Activated naive CD8-positive, alpha-beta T cell treated with anti-CD3 and anti-CD28 coated beads, Interleukin-2, amount 50 U/mL, for 16 hours (primary cell): ENCODE measurements around the gene C10orf105.

Experiments used
- DNase-seq: peaks from one replicate; pipeline ENCODE4 v3.0.0-alpha.2; 2020; ENCODE audit warnings: low read depth, low spot score

C10orf105 gene

DNA sequence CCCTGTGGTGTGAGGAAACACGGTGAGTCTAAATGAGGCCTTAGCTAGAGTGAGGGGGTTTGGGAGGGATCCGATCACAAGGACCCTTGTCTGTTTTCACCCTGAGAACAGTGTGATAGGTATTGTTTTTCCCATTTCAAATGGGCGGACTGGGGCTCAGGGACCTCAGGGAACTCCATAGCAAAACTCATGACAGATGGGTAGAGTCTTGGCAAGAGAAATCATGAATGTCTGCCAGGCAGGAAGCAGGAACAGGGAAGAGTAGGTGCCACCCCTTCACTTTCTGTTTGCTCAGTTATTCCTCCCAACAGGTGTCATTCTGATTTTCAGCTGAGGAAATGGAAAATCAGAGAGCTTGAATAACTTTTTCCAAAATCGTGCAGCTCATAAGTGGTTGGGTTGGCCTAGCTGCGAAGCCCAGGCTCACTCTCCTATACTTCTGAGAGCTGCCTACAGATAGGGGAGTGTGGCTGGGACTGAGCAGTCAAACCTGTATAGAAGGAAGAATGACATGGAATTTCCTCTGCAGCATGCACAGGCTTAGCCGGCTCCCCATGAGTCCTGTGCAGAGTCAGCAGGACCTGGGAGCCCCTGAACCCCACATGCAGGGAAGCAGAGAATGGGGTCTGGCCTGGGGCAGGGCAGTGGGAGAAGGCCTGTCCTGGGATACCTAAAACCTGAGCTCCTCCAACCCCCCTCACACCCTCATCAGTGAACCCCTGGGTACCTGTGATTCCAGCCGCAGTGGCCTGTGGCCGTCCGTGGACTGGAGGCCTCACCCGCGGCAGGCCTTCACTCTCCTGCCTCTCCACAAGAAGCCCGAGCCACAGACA is 17.6 kb upstream of the C10orf105 start:
- DNase-seq, result no peak

DNA sequence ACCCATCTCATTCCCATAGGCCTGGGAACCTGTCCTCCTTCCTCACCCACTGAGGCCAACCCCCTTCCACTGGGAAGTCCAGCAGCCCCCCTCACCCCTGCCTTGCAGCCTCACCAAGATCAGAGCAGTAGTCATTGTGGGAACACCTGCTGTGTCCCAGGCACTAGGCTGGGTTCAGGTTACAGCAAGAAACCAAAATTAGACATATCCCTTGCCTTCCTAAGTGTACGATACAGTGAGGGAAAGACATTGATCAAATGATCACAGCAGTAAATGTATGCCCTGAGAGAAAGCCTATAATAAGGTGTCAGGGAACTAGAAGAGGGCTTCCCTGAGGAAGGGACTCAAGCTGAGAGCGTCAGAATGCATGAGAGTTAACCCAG is 17.0 kb upstream of the C10orf105 start:
- no peak for DNase-seq

DNA sequence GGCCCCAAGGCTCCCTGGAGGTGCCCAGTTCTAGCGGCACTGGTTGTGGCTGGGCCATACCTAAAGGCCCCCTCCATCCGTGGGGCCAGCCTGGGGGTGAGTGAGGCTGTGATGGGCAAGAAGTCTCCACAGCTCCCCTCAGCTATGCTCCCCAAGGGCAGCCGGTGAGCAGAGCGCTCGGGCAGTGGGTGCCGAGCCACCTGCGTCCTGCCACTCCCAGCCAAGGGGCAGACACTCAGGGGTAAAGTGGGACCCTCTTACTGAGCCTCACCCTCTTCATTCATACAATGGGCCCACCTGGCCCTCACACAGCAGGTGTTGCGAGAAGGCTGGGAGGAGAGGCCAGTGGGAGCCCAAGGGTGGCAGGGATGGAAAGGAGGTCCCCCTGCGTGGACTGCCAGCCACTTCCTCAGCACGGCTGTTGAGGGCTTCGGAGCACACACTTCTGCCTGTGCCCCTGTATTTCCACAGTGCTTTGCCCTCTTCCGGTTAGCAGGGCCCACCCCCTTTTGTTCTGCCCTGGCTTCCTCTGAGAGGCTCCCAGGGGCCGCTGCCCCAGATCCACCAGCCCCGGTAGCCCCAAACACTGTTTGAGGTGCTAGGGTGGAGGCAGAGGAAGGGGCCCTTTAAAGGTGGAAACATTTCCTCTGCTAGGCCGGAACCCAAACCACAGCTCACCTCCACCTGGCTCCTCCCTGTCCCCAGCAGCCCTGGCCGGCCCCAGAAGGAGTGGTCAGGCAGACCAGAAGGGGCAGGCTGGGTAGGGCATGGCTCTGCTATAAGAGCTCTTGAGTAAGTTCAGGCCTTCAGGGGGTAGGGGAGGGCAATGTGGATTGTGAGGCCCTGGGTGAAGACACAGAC is 16.4 kb upstream of the C10orf105 start:
- DNase-seq, result no peak

DNA sequence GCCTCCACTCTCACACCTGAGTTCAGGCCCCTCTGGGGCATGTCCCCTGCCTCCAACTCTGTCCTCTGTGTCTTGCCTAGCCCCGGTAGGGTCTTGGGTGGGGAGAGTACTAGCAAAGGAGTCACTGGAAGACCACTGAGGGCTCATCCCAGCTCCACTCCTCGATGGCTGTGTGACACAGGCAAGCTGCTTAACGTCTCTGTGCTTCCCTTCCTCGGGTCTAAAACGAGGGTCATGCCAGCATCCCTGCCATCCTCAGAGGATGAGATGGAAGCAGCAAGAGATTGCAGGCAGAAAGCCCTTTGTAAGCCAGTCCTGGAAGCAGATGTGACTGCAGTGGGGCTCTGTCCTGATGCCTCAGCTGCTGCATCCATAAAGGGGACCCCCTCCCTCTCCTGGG is 15.2 kb upstream of the C10orf105 start:
- no peak for DNase-seq

DNA sequence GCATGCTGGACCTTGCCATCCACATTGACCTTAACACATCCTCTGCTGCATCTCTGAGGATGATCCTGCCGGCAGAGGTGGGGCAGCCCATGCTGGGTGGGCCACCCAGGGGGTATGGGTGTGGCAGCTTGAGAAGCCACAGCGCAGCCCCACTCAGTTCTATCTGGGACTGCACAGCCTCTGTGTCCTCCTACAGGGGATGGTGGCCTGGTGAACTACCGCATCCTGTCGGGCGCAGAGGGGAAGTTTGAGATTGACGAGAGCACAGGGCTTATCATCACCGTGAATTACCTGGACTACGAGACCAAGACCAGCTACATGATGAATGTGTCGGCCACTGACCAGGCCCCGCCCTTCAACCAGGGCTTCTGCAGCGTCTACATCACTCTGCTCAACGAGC is 12.2 kb upstream of the C10orf105 start:
- DNase-seq, result no peak

DNA sequence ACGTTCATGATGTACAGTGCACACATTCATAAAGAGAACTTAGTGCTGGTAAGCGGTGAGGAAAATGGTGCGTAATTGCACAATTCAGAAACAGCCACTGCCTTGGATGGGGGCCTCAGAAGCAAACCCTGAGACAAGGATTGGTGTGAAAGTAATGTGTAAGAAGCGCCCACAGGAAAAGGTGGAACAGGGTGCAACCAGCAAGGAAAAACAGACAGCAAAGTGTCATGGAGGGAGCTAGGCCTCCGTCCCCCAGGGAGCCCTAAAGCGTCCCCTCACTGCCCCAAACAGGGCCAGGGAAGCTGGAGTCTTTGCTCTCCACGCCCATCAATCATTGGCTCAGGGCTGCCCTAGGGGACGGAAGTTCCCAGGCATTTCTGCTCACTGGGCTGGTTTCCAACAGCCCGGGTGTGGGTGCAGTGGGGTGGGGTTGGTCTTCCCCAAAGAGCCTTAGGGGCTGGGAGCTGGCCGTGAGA is 9.6 kb upstream of the C10orf105 start:
- DNase-seq, result no peak

DNA sequence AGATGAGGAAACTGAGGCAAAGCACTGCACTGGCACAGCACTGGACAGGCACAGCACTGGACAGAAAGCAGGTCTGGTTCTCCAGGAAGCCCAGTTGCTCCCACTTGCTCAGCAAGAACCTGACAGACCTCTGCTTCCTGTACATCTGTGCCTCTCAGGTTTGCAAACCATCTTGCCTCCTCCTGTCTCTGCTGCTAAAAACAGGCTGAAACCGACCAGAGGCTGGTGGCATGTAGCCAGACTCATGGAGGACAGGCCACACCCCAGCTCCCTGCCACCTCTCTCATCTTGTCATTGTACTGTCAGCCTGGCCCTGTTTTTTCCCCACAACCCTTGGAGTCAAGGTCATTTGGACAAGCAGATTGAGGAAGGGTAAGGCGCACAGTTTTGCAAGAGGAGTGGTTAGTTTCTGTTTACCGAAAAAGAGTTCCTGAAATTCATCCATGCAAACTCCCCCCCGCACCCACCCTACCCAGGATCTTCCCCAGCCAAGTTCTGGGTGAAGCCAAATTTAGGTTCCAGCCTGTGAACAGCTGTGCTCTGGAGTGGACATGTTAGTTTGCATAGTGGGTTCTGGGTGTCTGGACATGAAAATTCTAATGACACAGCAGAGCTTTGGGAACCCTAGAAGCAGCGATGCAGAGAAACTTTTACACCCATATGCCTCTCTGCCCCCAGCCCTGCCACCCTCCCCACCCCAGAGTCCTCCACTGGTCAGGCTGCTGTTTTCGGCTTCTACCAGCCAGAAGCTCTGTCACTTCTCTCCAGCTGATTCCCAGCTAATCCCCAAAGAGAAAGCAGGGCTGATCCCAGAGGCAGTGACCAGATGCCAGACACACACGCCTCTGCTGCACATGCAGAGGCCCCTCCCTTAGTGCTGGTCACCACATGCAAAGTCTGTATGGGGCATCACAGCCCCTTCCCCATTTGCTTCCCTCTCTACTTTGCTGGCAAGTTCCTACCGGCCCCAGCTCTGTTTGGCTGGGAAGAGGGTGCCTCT is 8.5 kb upstream of the C10orf105 start:
- no peak for DNase-seq

DNA sequence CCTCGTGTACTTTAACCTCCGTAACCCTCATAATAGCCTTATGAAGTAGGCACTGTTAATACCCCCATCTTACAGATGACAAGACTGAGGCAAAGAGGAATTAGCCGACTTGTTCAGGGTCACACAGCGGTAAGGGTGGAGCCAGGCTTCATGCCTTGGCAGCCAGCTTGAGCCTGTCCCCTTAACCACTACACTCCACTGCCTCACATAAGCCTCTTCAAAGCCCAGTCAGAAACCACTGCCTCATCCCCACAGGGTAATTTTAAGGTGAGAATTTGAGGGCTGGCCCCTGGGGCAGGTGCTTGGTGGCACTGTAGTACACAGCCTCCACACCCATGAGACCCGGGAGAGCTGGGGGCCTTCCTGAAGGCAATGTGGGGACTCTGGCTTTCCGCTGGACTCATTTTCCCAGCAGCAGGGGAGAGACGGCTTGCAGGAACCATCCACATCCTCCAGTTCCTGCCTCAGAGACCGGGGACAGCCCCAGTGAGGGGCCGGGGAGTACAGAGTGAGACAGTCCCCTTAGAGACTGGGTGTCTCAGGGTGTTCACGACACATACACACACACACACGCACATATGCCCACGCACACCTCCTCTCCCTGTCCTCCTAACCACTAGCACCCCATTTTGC is 7.6 kb upstream of the C10orf105 start:
- DNase-seq, result no peak

DNA sequence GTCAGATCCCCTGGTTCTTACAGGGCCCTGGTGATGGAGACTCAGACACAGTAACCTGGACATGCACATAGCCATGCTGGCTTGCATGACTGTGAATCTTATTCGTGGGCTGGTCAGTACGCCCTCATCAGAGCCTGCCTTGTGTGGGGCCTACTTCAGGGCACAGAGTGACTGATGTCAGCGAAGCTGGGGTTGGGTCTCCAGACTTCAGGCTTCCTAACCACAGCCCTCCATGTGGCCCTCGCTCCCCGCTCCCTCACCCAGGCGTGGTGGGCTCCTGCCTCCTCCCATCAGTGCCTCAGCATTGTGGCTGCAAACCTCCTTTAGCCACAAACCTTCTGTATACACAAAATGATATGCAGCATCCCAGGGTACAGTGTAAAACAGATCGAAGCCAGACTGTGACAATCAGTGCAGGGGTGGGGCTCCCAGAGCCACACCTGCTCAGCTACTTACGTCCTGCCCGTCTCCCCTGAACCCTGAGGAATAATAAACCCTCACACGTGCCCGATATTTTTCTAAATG is 7.1 kb upstream of the C10orf105 start:
- no peak for DNase-seq

DNA sequence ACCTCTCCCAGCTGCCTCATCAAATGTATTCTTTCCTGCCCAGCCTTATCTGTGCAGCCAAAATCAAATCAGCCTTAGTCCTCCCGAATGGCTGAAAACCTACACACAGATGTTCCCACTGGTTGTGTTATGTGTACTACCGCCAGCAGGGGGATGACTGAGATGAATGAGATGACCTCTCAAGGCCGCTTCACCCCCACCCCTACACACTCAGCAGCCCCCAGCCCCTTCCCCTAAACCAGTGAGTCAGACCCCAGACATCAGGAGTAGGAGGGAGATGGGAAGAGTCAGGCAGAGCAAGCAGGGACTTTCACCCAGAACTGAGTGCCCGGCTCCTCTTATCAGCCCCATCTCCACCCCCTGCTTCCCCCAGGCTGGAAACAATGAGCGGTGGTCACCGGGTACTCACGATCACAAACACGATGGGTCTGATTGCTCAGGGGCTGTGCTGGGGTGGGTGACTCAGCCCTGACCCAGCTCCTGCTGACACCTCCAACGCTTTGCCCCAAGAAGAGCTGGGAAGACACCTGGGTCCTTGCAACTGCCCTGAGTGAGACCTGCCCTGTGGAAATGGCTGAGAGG is 6.5 kb upstream of the C10orf105 start:
- peak; percentile 47 for DNase-seq

DNA sequence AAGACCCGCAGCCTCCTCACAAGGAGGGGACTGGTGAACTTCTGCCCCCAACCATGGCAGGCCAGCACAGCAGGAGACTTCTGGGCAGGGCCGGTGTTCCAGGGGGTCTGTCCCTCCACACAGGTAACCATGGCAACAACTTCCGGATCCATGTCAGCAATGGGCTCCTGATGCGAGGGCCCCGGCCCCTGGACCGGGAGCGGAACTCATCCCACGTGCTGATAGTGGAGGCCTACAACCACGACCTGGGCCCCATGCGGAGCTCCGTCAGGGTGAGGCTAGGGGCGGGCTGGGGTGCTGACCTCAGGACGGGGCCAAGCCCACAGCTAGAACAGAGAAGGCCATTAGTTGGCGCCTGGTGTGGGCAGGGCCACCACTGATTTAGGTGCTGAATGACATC is 5.7 kb upstream of the C10orf105 start:
- DNase-seq, result no peak

DNA sequence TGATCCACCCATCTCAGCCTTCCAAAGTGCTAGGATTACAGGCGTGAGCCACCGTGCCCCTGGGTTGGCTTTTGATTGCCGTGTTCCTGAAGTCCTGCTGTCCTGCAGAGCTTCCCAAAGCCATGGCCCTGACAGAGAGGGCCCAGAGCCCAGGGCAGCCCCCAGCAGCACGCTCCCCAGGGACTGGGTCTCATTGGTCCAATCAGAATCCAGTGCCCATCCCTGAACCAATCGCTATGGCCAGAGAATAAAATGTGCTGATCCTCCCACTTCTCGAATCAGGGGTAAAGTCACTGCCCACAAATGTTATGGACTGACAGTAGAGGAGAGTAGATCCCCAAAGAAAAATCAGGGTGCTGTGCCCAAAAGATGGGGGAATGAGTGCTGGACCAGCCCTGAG is 5.0 kb upstream of the C10orf105 start:
- no peak for DNase-seq

DNA sequence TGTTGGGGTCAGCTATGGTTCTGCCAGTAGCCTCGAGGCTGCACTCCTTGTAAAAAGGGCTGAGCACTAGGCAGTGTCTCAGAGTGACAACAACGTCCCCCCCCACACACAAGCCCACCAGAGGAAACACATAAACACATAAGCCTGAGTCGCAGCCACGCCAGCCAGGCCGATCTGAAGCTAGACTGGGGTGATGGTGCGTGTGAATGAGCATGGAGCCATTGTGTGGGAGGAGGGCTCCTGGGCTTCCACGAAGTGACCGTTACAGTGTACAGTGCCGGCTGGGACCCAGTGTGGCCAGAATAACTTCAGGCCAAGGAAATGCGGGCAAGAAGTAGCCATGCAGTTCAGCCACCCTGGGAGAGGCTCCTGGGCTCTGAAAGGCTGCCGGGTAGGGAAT is 3.7 kb upstream of the C10orf105 start:
- DNase-seq, result no peak

DNA sequence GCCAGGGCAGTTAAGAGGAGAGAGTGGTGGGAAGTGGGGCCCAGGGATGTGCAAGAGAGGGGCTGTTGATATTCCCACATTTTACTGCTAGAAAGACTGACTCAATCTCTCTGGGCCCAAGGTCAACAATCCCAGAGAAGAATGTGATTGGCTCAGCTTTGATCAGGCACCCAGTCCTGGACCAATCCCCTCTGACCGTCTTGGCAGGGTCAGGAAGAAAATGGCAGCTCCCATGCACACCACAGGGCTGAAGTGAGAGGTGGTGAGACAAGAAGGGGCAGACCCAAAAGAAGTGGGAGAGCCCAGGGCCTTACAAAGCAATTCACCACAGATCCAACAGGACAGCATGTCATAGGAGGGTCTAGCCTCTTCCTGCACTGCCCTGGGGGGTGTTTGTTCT is 3.3 kb upstream of the C10orf105 start:
- DNase-seq, result no peak

DNA sequence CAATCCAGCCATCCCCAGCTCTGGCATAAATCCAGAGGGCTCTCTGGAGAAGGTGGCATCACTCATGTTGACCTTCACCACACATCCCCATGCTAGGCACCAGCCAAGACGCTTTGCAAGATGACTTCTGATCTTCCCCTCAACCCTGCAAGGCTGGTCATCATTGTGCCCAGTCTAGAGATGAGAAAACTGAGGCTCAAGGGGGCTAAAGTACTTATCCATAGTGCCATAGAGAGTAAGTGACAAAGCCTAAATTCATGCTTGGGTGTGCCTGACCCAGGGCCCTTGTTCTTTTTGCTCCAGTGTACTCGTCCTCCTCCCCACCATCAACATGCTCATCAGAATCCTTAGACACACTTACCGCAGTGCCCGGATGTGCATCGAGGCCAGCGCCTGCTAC is 1.7 kb upstream of the C10orf105 start:
- no peak for DNase-seq

DNA sequence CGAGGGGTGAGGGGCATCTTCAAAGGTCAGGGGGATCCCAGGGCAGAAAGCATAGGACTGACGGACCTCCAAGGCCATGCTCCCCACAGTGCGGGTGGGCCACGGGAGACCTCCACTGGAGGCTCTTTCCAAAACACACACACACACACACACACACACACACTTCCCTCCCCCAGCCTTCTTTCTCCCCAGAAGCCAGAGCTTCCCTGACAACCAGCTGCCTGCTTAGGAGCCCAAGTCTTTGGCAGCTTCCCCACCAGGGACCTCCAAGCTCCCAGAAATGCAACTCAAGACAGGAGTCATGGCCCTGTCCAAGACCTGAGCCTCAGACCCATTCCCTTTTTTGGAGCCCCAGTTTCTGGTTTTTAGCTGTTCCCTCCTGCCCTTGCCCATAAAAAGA is 710 bp upstream of the C10orf105 start:
- DNase-seq, result no peak

DNA sequence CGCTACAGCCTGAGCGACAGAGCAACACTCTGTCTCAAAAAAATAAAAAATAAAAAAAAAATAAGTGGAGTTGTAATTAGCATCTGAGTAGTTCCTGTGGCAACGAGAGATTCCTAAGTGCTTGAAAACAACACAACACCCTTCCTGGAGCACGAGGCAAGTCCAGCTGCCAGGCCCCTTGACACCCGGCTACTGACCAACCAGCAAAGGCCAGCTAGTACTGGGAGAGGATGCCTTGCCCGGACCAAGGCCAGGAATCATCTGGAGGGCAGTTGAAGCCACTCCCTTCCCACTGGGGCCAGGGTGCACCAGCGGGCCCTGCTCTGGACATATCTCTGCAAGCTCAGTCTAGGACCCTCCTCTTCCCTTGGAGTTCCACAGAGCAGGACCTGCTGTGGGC is 536 bp downstream of the C10orf105 start:
- no peak for DNase-seq

DNA sequence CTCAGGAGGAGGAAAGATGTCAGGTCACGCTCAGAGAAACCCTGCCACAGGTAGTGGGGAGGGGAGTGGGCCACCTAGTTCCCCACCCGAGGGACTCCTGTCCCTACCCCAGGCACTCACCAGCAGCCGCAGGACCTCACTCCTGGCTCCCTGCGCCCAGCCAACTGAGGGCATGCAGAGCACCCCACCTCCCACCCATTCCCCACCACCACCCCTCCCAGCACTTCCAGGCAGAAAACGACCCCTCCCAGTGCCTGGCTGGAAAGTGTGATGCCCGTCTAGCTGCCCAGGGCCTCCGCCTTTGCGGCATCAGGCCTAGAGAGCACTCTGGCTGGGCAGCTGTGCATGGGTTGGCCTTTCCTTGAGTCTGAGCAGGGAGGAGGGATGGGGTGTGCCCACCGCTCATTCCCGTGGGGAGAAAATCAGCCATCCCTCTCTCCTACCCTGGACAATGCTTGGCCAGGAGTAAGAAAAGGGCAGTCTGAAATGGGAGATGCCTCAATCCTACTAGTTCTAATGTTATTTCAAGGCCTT is 1.3 kb downstream of the C10orf105 start:
- no peak for DNase-seq

DNA sequence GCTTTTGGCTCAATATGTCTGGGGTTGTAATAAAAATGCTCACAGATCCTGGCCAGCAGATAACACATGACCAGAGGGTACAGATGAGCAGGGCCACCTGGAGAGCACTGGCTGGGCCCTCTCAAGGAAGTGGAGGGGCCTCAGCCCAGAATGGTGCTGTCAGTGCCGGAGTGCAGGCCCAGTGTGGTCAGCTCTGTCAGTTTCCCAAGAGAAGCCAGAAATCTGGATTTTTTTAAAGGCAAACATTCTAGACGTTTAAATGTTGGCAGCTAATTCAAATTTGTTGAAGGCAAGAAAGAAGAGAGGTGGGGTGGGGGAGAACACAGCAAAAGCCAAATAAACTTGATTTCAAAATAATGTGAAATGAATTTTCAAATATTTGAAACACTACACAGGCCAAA is 2.0 kb downstream of the C10orf105 start:
- DNase-seq, result no peak

DNA sequence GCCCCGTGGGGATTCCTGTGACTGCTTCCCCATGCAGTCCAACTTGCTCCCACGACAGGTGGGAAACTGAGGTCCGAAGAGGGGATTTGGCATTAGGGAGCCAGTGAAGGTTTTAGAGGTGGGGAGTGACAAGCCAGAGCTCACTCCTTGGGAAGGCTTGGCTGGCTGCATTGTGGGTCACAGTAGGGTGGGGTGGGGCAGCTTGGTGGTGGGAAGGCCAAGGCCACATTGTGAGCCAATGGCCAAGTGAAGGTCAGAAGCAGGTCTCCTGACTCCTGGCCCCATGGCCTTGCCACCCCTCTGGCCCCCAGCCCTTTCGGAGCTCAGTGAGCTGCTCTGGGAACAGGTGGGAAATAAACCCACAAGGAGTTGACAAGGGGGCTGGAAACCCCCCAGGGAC is 2.5 kb downstream of the C10orf105 start:
- DNase-seq, result no peak
